Smooth muscle cell (in vitro differentiated cells): ENCODE measurements around the gene WTIP. TPM values are rescaled to one million over a fixed set of nuclear protein-coding genes. Genes with fewer than 3 reads are reported as not detected.
A peak's percentile ranks its signal among the peaks of the same experiment; 100 is the strongest.

Experiments used
- DNase-seq: peaks from one replicate; lab custom pipeline; 2025; ENCODE audit not compliant: unreplicated experiment; lab: John Stamatoyannopoulos, UW
- H2AFZ ChIP-seq: fragments of 200-600 bp; sonication (generic); 2 replicates; pipeline ENCODE4 v1.6.0; 2016; ENCODE audit warnings: antibody characterized with exemption, low read depth, mild to moderate bottlenecking
- H3F3A ChIP-seq: fragments of 200-600 bp; sonication (generic); 2 replicates; pipeline ENCODE4 v1.6.0; 2017; ENCODE audit warnings: antibody characterized with exemption, low read depth
- H3K27ac ChIP-seq: fragments of 200-600 bp; sonication (generic); 2 replicates; pipeline ENCODE4 v1.5.1; 2016; ENCODE audit warnings: low read depth, mild to moderate bottlenecking
- H3K27me3 ChIP-seq: fragments of 200-600 bp; sonication (generic); 2 replicates; pipeline ENCODE4 v1.6.1; 2016; ENCODE audit warnings: low read depth, mild to moderate bottlenecking
- H3K36me3 ChIP-seq: fragments of 200-600 bp; sonication (generic); 2 replicates; pipeline ENCODE4 v1.5.1; 2016; ENCODE audit warnings: low read depth
- H3K4me1 ChIP-seq: fragments of 200-600 bp; sonication (generic); 2 replicates; pipeline ENCODE4 v1.5.1; 2016; ENCODE audit warnings: low read depth
- H3K4me2 ChIP-seq: fragments of 200-600 bp; sonication (generic); 2 replicates; pipeline ENCODE4 v1.6.0; 2016; ENCODE audit warnings: mild to moderate bottlenecking
- H3K4me3 ChIP-seq: fragments of 200-600 bp; sonication (generic); 2 replicates; pipeline ENCODE4 v1.5.1; 2016; ENCODE audit warnings: mild to moderate bottlenecking
- H3K79me2 ChIP-seq: fragments of 200-600 bp; sonication (generic); 2 replicates; pipeline ENCODE4 v1.6.0; 2016; ENCODE audit warnings: low read depth, mild to moderate bottlenecking
- H3K9ac ChIP-seq: fragments of 200-600 bp; sonication (generic); 2 replicates; pipeline ENCODE4 v1.6.0; 2016; ENCODE audit warnings: low read depth
- H3K9me3 ChIP-seq: fragments of 200-600 bp; sonication (generic); replicated peaks from 2 replicates; pipeline ENCODE4 v1.5.1; 2016; ENCODE audit warnings: low read depth
- H4K20me1 ChIP-seq: fragments of 200-600 bp; sonication (generic); 2 replicates; pipeline ENCODE4 v1.6.0; 2016; ENCODE audit warnings: low read depth
- CTCF ChIP-seq: fragments of 200-600 bp; sonication (generic); IDR thresholded peaks from 2 replicates; pipeline ENCODE4 v1.5.1; 2017; ENCODE audit warnings: borderline replicate concordance, mild to moderate bottlenecking, antibody characterized with exemption; ENCODE audit not compliant: insufficient read depth, poor library complexity, severe bottlenecking
- WGBS: methylation state at CpG from one replicate; pipeline ENCODE4 v1.1.7; 2016; ENCODE audit warnings: low lambda C conversion rate; 5-methylcytosine and 5-hydroxymethylcytosine counted together
- polyA plus RNA-seq: library from polyadenylated mRNA; unstranded; fragments of >200 nt; fragmentation: Nextera tagmentation; extraction: Ambion mirVana; gene quantifications from 2 replicates; pipeline ENCODE4 v1.2.1, GENCODE V29; 2016
- total RNA-seq: library from RNA; depleted of rRNA; stranded (reverse); fragments of >200 nt; gene quantifications from 2 replicates; pipeline ENCODE4 v1.2.3, GENCODE V29; 2014

The WTIP gene
- total and polyA plus RNA-seq, 2 experiments from 2014 or later = 13.8 to 16.0 TPM

- Histone ChIP-seq H3K4me2 (no peak overlapping the region), H3K4me1 (no peaks in the 10 kb centered on the region), H3F3A (no peaks in the 10 kb centered on the region), H3K9ac (no peak overlapping the region), H3K4me3 (no peak overlapping the region), H3K9me3 (no peaks in the 10 kb centered on the region), H4K20me1 (no peaks in the 10 kb centered on the region), H3K79me2 (no peaks in the 10 kb centered on the region), H3K36me3 (no peaks in the 10 kb centered on the region), H2AFZ (no peak overlapping the region), H3K27ac (no peak overlapping the region), H3K27me3 (no peaks in the 10 kb centered on the region)
- TF ChIP-seq CTCF = no peak
- DNase-seq = no peak
- 67% methylated on average over 2 of the region's 2 CpGs for WGBS
Measured at GRCh38 chr19:34549833-34550232, 68.3 kb downstream of the WTIP start.

GRCh38 chr19:34555447-34555846, 73.9 kb downstream of the WTIP start:
- H3K9me3 ChIP-seq = no peaks in the 10 kb centered on the region
- no peaks in the 10 kb centered on the region for H3K27me3 ChIP-seq
- H3K4me3 ChIP-seq = no peak overlapping the region
- DNase-seq = no peak
- H4K20me1 ChIP-seq = no peaks in the 10 kb centered on the region
- H2AFZ ChIP-seq = no peak overlapping the region
- no peak overlapping the region for H3K27ac ChIP-seq
- H3F3A ChIP-seq = no peaks in the 10 kb centered on the region
- no peaks in the 10 kb centered on the region for H3K4me1 ChIP-seq
- no peaks in the 10 kb centered on the region for H3K36me3 ChIP-seq
- no peak for TF ChIP-seq CTCF
- no peak overlapping the region for H3K9ac ChIP-seq
- H3K4me2 ChIP-seq = no peak overlapping the region
- 71% methylated on average over 6 of the region's 6 CpGs for WGBS
- H3K79me2 ChIP-seq = no peaks in the 10 kb centered on the region

DNA sequence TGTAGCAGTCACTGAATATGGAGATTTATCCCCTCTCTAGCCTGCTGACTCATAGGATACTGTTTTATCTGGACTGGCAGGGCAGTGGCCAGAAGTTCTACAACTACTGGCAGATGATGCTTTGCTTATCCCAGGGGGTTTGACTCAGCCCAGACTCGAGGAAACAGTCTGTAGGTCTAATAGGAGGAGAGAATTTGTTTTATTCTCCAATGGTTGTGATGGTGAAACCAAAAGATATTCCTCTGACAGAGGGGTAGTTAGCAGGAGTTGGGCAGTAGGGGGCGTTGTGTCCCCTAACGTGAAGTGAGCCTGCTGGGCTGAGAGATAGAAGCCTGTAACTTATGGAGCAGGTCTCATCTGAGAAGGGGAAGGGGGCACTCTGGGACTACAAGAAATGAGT, 74.9 kb downstream of the WTIP start:
- no peaks in the 10 kb centered on the region for H3K27me3 ChIP-seq
- H3K9ac ChIP-seq = no peak overlapping the region

More for the DNA sequence above, 74.9 kb downstream of the WTIP start:
- TF ChIP-seq CTCF = peak; percentile 22
- no peaks in the 10 kb centered on the region for H3K36me3 ChIP-seq
- H4K20me1 ChIP-seq = no peaks in the 10 kb centered on the region
- no peak overlapping the region for H3K27ac ChIP-seq
- H3K9me3 ChIP-seq = no peaks in the 10 kb centered on the region
- H3K79me2 ChIP-seq = no peaks in the 10 kb centered on the region
- no peaks in the 10 kb centered on the region for H3F3A ChIP-seq
- no peak for DNase-seq
- no peak overlapping the region for H2AFZ ChIP-seq
- no peaks in the 10 kb centered on the region for H3K4me1 ChIP-seq
- H3K4me3 ChIP-seq = no peak overlapping the region
- 3% methylated on average over 3 of the region's 3 CpGs for WGBS
- no peak overlapping the region for H3K4me2 ChIP-seq
